Duodenal mucosa (tissue), 2 donors: Measurements from ENCODE around the gene MEF2C.
"Not testable (repeated sequence)": the region's sequence is repeated elsewhere in the genome, so short reads cannot be mapped to it uniquely, and the experiment has no call there.

Experiments used
- H3K27ac ChIP-seq: one replicate; pipeline ENCODE4 v1.7.0; 2013; ENCODE audit warnings: low read depth, low read length
- H3K27me3 ChIP-seq, 2 donors: one replicate each; pipeline ENCODE4 v1.7.0; 2013; ENCODE audit warnings: low read length in 2 of 2, control low read depth in 1 of 2; ENCODE audit not compliant: insufficient read depth in 2 of 2, control insufficient read depth in 1 of 2
- H3K36me3 ChIP-seq, 2 donors: one replicate each; pipeline ENCODE4 v1.7.0; 2013; ENCODE audit warnings: low read length in 2 of 2, control low read depth in 1 of 2; ENCODE audit not compliant: insufficient read depth in 2 of 2, control insufficient read depth in 1 of 2
- H3K4me1 ChIP-seq, 2 donors: one replicate each; pipeline ENCODE4 v1.7.0; 2013; ENCODE audit warnings: low read length in 2 of 2, control low read depth in 1 of 2; ENCODE audit not compliant: insufficient read depth in 2 of 2, control insufficient read depth in 1 of 2
- H3K4me3 ChIP-seq, 2 donors: one replicate each; pipeline ENCODE4 v1.7.0; 2013; ENCODE audit warnings: low read length in 2 of 2, low read depth in 1 of 2
- H3K9ac ChIP-seq, 2 donors: one replicate each; pipeline ENCODE4 v1.7.0; 2013; ENCODE audit warnings: low read length in 2 of 2, low read depth in 1 of 2
- H3K9me3 ChIP-seq, 2 donors: one replicate each; pipeline ENCODE4 v1.7.0; 2013; ENCODE audit warnings: low read length in 2 of 2, control low read depth in 1 of 2; ENCODE audit not compliant: control insufficient read depth in 1 of 2

The MEF2C gene

GRCh38 chr5:88904478-88904877 lies 21.5 kb upstream of the MEF2C start:
- not testable (repeated sequence) for H3K4me3 ChIP-seq, H3K36me3 ChIP-seq, H3K4me1 ChIP-seq, H3K9me3 ChIP-seq, H3K27me3 ChIP-seq, H3K27ac ChIP-seq, H3K9ac ChIP-seq

GRCh38 chr5:88903966-88904365 lies 21.0 kb upstream of the MEF2C start:
- not testable (repeated sequence) for H3K9me3 ChIP-seq, H3K4me3 ChIP-seq, H3K36me3 ChIP-seq, H3K27ac ChIP-seq, H3K9ac ChIP-seq, H3K27me3 ChIP-seq, H3K4me1 ChIP-seq

- not testable (repeated sequence) for H3K9me3 ChIP-seq, H3K27ac ChIP-seq, H3K27me3 ChIP-seq, H3K36me3 ChIP-seq, H3K4me1 ChIP-seq, H3K9ac ChIP-seq, H3K4me3 ChIP-seq
Measured at GRCh38 chr5:88901077-88901476, 18.1 kb upstream of the MEF2C start.

- Histone ChIP-seq H3K9ac (no peak overlapping the region), H3K36me3 (no peaks in the 10 kb centered on the region), H3K9me3 (no peaks in the 10 kb centered on the region), H3K4me1 (no peaks in the 10 kb centered on the region), H3K4me3 (no peak overlapping the region), H3K27ac (no peak overlapping the region), H3K27me3 (no peaks in the 10 kb centered on the region)
Measured at GRCh38 chr5:88899096-88899737, 16.2 kb upstream of the MEF2C start.

GRCh38 chr5:88897748-88898147 lies 14.8 kb upstream of the MEF2C start:
- no peaks in the 10 kb centered on the region for H3K9me3 ChIP-seq
- no peak overlapping the region for H3K27ac ChIP-seq
- H3K9ac ChIP-seq: no peak overlapping the region
- H3K27me3 ChIP-seq: no peaks in the 10 kb centered on the region
- H3K4me1 ChIP-seq: no peaks in the 10 kb centered on the region
- H3K36me3 ChIP-seq: no peaks in the 10 kb centered on the region
- no peak overlapping the region for H3K4me3 ChIP-seq

- H3K27ac ChIP-seq: no peak overlapping the region
Measured at GRCh38 chr5:88895681-88896501, 12.9 kb upstream of the MEF2C start.

GRCh38 chr5:88892669-88893068 lies 9.7 kb upstream of the MEF2C start:
- H3K4me1 ChIP-seq: no peaks in the 10 kb centered on the region
- H3K9ac ChIP-seq: no peak overlapping the region
- H3K36me3 ChIP-seq: no peaks in the 10 kb centered on the region
- no peak overlapping the region for H3K27ac ChIP-seq
- no peak overlapping the region for H3K4me3 ChIP-seq
- no peaks in the 10 kb centered on the region for H3K9me3 ChIP-seq
- no peaks in the 10 kb centered on the region for H3K27me3 ChIP-seq

More at GRCh38 chr5:88895681-88896501, 12.9 kb upstream of the MEF2C start:
- H3K9me3 ChIP-seq: no peaks in the 10 kb centered on the region
- H3K9ac ChIP-seq: no peak overlapping the region
- no peaks in the 10 kb centered on the region for H3K27me3 ChIP-seq
- no peak overlapping the region for H3K4me3 ChIP-seq
- no peaks in the 10 kb centered on the region for H3K36me3 ChIP-seq
- no peaks in the 10 kb centered on the region for H3K4me1 ChIP-seq

GRCh38 chr5:88890070-88890781 lies 7.2 kb upstream of the MEF2C start:
- Histone ChIP-seq H3K27me3 (no peaks in the 10 kb centered on the region), H3K9ac (peak overlapping the region in 1 of 2 donors; percentile 20), H3K9me3 (no peaks in the 10 kb centered on the region), H3K36me3 (no peaks in the 10 kb centered on the region), H3K4me1 (no peaks in the 10 kb centered on the region), H3K4me3 (peak overlapping the region; percentile 65 to 73), H3K27ac (no peak overlapping the region)

GRCh38 chr5:88889189-88890069 lies 6.4 kb upstream of the MEF2C start:
- H3K4me3 ChIP-seq: peak overlapping the region; percentile 65 to 73
- peaks cover 0 to 4% of the 10 kb centered on the region in 2 donors for H3K4me1 ChIP-seq
- H3K36me3 ChIP-seq: no peaks in the 10 kb centered on the region
- no peaks in the 10 kb centered on the region for H3K9me3 ChIP-seq
- peak overlapping the region; percentile 25 to 66 for H3K9ac ChIP-seq
- H3K27me3 ChIP-seq: peaks cover 0 to 4% of the 10 kb centered on the region in 2 donors
- H3K27ac ChIP-seq: peak overlapping the region; percentile 60
